Measurements from ENCODE around the gene ANKRD11.

Gene ANKRD11

GRCh38 chr16:89506113-89506504 is 15.7 kb upstream of the ANKRD11 start:
- DNase-seq, result no peak

- peak; percentile 61 for DNase-seq
Measured at GRCh38 chr16:89505204-89506112, 15.1 kb upstream of the ANKRD11 start.

GRCh38 chr16:89504091-89504490 is 13.7 kb upstream of the ANKRD11 start:
- no peak for DNase-seq

- DNase-seq, result no peak
Measured at GRCh38 chr16:89502081-89502843, 11.9 kb upstream of the ANKRD11 start.

- no peak for DNase-seq
Measured at GRCh38 chr16:89499767-89500166, 9.4 kb upstream of the ANKRD11 start.

GRCh38 chr16:89498839-89499238 is 8.5 kb upstream of the ANKRD11 start:
- no peak for DNase-seq

GRCh38 chr16:89495121-89495520 is 4.8 kb upstream of the ANKRD11 start:
- DNase-seq, result no peak

- DNase-seq, result no peak
Measured at GRCh38 chr16:89493776-89494175, 3.4 kb upstream of the ANKRD11 start.

- DNase-seq, result no peak
Measured at GRCh38 chr16:89491974-89492687, 1.8 kb upstream of the ANKRD11 start.

GRCh38 chr16:89491238-89491869 is 993 bp upstream of the ANKRD11 start:
- no peak for DNase-seq

GRCh38 chr16:89489898-89490438 is 393 bp downstream of the ANKRD11 start:
- no peak for DNase-seq

GRCh38 chr16:89489040-89489897 is 1.1 kb downstream of the ANKRD11 start:
- DNase-seq, result peak; percentile 84

- DNase-seq, result no peak
Measured at GRCh38 chr16:89485701-89486246, 4.6 kb downstream of the ANKRD11 start.

- DNase-seq, result no peak
Measured at GRCh38 chr16:89484923-89485679, 5.3 kb downstream of the ANKRD11 start.

GRCh38 chr16:89484041-89484501 is 6.3 kb downstream of the ANKRD11 start:
- DNase-seq, result no peak

GRCh38 chr16:89482817-89483205 is 7.5 kb downstream of the ANKRD11 start:
- no peak for DNase-seq

GRCh38 chr16:89482150-89482816 is 8.1 kb downstream of the ANKRD11 start:
- DNase-seq, result no peak

GRCh38 chr16:89481356-89481955 is 8.9 kb downstream of the ANKRD11 start:
- DNase-seq, result no peak

GRCh38 chr16:89478576-89479221 is 11.7 kb downstream of the ANKRD11 start:
- DNase-seq, result no peak

Measured in 8988T (cell line).